ENCODE results near the gene FBN1.

FBN1 gene

DNA sequence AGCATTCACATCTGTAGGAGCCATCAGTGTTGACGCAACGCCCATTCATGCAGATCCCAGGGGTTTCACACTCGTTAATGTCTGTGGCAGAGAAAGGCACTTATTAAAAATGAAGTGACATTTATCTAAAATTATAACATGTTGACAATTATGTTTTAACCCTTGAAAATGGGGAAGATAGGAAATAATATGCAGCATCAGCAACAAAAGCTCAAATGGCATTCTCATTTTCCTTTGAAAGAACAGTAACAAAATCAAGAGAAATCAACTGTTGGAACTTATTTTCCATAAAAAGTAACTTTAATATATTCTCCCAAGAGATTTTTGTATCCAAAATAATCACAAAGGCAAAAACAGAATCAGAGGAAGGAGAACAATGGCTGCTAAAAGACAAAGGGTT is 140.4 kb downstream of the FBN1 start:
- Histone ChIP-seq H3K4me3 (ENCODE audit: low read depth, low read length) (no peak overlapping the region), H3K79me2 (no peaks in the 10 kb centered on the region), H3K27ac (no peak overlapping the region), H2AFZ (no peak overlapping the region), H3K9me3 (ENCODE audit: control insufficient read depth, low read length) (no peaks in the 10 kb centered on the region), H3K27me3 (ENCODE audit: control insufficient read depth, insufficient read depth, low read length) (no peaks in the 10 kb centered on the region), H3K4me1 (no peaks in the 10 kb centered on the region), H3K9ac (no peak overlapping the region), H3K36me3 (ENCODE audit: control insufficient read depth, insufficient read depth, low read length) (no peaks in the 10 kb centered on the region), H3K4me2 (ENCODE audit: low read length) (no peak overlapping the region)
- TF ChIP-seq, protein P1, sequence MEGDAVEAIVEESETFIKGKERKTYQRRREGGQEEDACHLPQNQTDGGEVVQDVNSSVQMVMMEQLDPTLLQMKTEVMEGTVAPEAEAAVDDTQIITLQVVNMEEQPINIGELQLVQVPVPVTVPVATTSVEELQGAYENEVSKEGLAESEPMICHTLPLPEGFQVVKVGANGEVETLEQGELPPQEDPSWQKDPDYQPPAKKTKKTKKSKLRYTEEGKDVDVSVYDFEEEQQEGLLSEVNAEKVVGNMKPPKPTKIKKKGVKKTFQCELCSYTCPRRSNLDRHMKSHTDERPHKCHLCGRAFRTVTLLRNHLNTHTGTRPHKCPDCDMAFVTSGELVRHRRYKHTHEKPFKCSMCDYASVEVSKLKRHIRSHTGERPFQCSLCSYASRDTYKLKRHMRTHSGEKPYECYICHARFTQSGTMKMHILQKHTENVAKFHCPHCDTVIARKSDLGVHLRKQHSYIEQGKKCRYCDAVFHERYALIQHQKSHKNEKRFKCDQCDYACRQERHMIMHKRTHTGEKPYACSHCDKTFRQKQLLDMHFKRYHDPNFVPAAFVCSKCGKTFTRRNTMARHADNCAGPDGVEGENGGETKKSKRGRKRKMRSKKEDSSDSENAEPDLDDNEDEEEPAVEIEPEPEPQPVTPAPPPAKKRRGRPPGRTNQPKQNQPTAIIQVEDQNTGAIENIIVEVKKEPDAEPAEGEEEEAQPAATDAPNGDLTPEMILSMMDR (IDR thresholded peaks at IDR 0.05) = no peak

DNA sequence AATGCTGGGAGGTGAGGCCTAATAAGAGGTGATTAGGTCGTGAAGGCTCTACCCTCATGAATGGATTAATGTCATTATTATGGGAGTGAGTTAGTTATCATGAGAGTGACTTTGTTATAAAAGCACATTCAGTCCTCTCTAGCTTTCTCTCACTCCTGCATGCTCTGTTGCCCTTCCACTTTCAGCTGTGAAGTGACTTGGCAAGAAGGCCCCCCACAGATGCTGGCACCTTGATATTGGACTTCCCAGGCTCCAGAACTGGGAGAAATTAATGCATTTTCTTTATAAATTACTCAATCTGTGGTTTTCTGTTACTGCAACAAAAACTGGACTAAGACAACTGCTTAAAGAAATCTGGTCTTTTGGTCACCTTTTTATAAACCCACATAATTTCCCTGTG is 144.3 kb downstream of the FBN1 start:
- H3K4me2 ChIP-seq (ENCODE audit: low read length) = no peak overlapping the region
- no peak overlapping the region for H3K27ac ChIP-seq
- no peaks in the 10 kb centered on the region for H3K4me1 ChIP-seq
- H3K9ac ChIP-seq = no peak overlapping the region
- TF ChIP-seq, protein P1 (IDR thresholded peaks at IDR 0.05) = no peak
- no peaks in the 10 kb centered on the region for H3K27me3 ChIP-seq (ENCODE audit: control insufficient read depth, insufficient read depth, low read length)
- no peak overlapping the region for H2AFZ ChIP-seq
- no peaks in the 10 kb centered on the region for H3K9me3 ChIP-seq (ENCODE audit: control insufficient read depth, low read length)
- H3K4me3 ChIP-seq (ENCODE audit: low read depth, low read length) = no peak overlapping the region
- no peaks in the 10 kb centered on the region for H3K79me2 ChIP-seq
- no peaks in the 10 kb centered on the region for H3K36me3 ChIP-seq (ENCODE audit: control insufficient read depth, insufficient read depth, low read length)

DNA sequence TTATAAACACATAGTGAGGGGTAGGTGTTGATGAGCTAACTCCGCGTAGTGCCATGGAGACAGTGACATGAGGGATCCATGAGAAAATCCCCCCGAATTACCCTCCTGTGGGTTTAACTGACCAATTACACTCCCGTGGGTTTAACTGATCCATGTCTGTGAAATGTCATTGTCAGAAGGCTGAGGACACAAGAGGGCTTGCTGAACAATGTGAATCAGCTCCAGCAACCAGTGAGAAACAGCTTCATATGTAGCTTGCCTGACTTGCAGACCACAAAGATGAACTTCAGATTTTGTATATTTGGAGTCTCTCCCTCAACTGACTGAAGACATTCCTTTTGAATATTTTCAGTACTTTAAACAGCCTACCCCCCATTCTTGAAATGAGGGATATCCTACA is 144.9 kb downstream of the FBN1 start:
- no peak overlapping the region for H3K4me3 ChIP-seq (ENCODE audit: low read depth, low read length)
- H3K79me2 ChIP-seq = no peaks in the 10 kb centered on the region
- no peak overlapping the region for H2AFZ ChIP-seq
- H3K9ac ChIP-seq = no peak overlapping the region
- H3K27me3 ChIP-seq (ENCODE audit: control insufficient read depth, insufficient read depth, low read length) = no peaks in the 10 kb centered on the region
- H3K9me3 ChIP-seq (ENCODE audit: control insufficient read depth, low read length) = no peaks in the 10 kb centered on the region
- H3K4me1 ChIP-seq = no peaks in the 10 kb centered on the region
- no peak overlapping the region for H3K27ac ChIP-seq
- H3K36me3 ChIP-seq (ENCODE audit: control insufficient read depth, insufficient read depth, low read length) = no peaks in the 10 kb centered on the region
- TF ChIP-seq, protein P1 (IDR thresholded peaks at IDR 0.05) = no peak
- H3K4me2 ChIP-seq (ENCODE audit: low read length) = no peak overlapping the region

DNA sequence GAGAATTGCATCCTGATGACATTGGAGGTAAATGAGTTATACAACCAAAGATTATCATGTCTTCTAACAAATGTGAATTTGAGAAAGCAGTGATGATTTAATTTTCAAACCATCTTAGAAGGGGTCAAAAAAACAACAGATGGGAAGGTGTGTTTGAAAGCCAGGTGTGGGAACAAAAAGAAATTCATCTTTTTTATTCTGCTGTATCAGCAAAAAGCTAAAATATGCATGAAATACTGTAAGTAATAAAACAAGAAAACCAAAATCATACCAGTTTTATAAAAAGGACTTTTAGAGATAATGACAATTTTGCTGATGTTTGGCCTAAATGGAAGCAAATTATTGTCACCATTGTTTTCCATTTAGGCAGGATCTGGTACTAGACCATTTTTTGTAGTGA is 145.5 kb downstream of the FBN1 start:
- Histone ChIP-seq H3K4me1 (no peaks in the 10 kb centered on the region), H3K4me3 (ENCODE audit: low read depth, low read length) (no peak overlapping the region), H3K9ac (no peak overlapping the region), H3K4me2 (ENCODE audit: low read length) (no peak overlapping the region), H2AFZ (no peak overlapping the region), H3K79me2 (no peaks in the 10 kb centered on the region), H3K9me3 (ENCODE audit: control insufficient read depth, low read length) (no peaks in the 10 kb centered on the region), H3K27ac (no peak overlapping the region), H3K27me3 (ENCODE audit: control insufficient read depth, insufficient read depth, low read length) (no peaks in the 10 kb centered on the region), H3K36me3 (ENCODE audit: control insufficient read depth, insufficient read depth, low read length) (no peaks in the 10 kb centered on the region)
- TF ChIP-seq, protein P1 (IDR thresholded peaks at IDR 0.05) = no peak

DNA sequence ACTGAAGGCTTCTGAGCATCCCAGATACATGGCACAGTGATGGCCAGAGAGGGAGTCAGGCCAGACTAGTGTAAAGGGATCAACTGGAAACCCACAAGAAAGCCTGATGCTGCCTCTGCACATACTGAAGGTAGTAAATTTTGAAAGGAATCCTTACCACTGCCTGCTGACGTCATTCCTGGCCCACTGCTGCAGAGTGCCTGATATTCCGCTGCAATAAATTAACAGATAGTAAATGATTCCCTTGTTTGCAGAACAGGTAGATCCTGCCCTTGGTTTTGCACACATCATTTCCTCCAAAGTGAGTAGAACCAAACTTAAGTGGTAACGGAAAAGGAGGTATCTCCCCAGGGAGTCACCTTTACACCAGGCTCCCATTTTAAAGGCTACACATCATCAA is 146.7 kb downstream of the FBN1 start:
- Histone ChIP-seq H3K4me1 (no peaks in the 10 kb centered on the region), H3K9ac (no peak overlapping the region), H3K36me3 (ENCODE audit: control insufficient read depth, insufficient read depth, low read length) (no peaks in the 10 kb centered on the region), H3K79me2 (no peaks in the 10 kb centered on the region), H3K4me2 (ENCODE audit: low read length) (no peak overlapping the region), H3K4me3 (ENCODE audit: low read depth, low read length) (no peak overlapping the region), H2AFZ (no peak overlapping the region), H3K27me3 (ENCODE audit: control insufficient read depth, insufficient read depth, low read length) (no peaks in the 10 kb centered on the region), H3K27ac (no peak overlapping the region), H3K9me3 (ENCODE audit: control insufficient read depth, low read length) (no peaks in the 10 kb centered on the region)
- TF ChIP-seq, protein P1 (IDR thresholded peaks at IDR 0.05) = no peak

Measured in parathyroid adenoma (tissue), 2 donors.